ENCODE measurements around the gene GRPEL1. TPM values are rescaled to one million over a fixed set of nuclear protein-coding genes. Genes with fewer than 3 reads are reported as not detected.
A peak's percentile ranks its signal among the peaks of the same experiment; 100 is the strongest.

The GRPEL1 gene
- polyA plus RNA-seq, 4 donors = 27.6 to 36.8 (median 31.3) TPM

DNA sequence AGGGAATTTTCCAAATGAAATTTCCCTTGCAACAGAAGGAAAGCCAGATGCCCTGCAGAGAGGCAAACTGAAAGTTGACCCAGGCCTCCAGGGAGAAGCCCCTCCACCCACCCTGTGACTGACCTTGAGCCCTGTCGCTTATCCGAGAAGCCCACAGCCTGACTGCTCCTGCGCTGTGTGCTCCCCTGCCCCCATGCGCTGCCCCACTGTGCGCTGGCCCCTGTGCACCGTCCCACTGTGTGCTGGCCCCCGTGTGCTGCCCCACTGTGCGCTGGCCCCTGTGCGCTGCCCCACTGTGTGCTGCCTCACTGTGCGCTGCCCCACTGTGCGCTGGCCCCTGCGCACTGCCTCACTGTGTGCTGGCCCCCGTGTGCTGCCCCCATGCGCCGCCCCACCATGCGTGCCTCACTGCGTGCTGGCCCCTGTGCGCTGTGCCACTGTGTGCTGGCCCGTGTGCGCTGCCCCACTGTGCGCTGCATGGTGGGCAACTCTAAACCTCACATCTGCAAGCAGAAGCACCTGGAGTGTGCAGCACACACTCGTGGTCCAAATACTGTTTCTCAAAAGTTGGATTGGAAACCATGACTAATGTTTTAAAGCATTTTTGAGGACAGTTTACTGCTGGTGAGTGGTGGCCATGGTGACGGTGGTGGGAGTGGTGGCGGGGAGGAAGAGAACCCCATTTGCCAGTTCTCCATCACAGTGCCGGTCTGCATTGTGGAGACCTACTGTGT lies 8.3 kb upstream of the GRPEL1 start:
- Histone ChIP-seq H3K4me1 (ENCODE audit: control insufficient read depth in 3 of 3, insufficient read depth in 2 of 3, low read depth in 1 of 3, low read length in 2 of 3) (no peaks in the 10 kb centered on the region), H3K27ac (ENCODE audit: low read depth in 1 of 3, low read length in 2 of 3) (no peak overlapping the region), H3K9me3 (ENCODE audit: control insufficient read depth in 2 of 2, insufficient read depth in 1 of 2, low read depth in 1 of 2, low read length in 1 of 2) (no peaks in the 10 kb centered on the region), H3K4me3 (ENCODE audit: low read depth in 1 of 3, low read length in 3 of 3) (no peak overlapping the region), H3K27me3 (ENCODE audit: control insufficient read depth in 3 of 3, insufficient read depth in 3 of 3, low read length in 3 of 3) (no peaks in the 10 kb centered on the region), H3K36me3 (ENCODE audit: control insufficient read depth in 3 of 3, insufficient read depth in 2 of 3, low read depth in 1 of 3, low read length in 3 of 3) (no peaks in the 10 kb centered on the region)
- FAIRE-seq = no peak
- DNase-seq = no peak
- WGBS, 3 donors = 82 to 86% (median 85%) methylated on average over 22 to 25 of the region's 25 CpGs

DNA sequence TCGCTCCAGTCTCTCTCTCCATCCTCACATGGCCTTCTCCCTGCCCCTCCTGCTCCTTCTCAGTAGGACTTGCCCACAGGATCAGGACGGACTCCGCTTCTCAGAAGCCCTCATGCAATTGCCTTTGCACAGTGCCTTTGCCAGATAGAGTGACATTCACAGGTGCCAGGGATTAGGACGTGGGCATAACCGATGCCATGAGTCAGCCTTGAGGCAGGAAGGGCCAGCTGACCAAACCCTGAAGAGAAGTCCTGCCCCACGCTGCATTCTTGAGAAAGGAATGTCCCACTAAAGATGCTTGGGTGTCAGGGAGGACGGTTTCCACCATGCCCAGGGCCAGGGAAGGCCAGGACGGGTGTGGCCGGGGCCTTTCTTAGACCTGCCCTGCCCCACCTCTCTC lies 6.6 kb upstream of the GRPEL1 start:
- no peak for DNase-seq

DNA sequence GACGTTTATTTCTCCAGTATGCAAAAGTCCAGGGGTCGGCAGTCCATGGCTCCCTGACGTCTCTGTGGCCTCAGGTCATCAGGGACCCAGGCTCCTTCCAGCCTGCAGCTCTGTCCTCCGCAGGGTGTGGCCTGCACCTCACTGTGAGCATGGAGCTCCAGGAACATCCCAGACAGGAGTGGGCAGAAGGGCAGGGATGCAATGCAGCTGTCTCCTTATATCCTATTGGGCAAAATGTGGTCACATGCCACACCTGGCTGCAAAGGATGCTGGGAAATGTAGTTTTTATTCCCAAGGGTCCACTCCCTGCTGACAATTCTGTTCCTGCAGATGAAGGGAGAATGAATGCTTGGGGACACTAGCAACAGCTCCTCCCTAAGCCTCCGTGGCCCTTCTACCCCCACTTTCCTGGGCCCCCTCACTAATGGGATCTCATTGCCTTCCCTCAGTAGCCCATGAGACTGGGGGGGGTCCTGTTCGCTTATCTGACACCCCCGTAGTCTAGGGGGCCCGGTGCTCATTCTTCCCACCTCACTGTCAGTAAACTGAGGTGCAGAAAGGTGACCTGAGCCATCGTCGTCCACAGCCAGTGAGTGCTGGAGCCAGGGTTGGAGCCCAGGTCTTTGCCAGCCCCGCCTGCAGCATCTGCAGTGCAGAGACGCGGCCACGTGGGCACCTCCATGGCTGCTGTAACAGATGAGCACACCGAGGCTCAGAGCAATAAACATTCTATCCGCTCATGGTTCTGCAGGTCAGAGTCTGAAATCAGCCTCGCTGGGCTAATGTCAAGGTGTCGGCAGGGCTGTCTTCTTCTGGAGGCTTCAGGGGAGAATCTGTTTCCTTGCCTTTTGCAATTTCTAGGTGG lies 5.9 kb upstream of the GRPEL1 start:
- Histone ChIP-seq H3K4me1 (ENCODE audit: control insufficient read depth in 3 of 3, insufficient read depth in 2 of 3, low read depth in 1 of 3, low read length in 2 of 3) (peaks cover 0 to 4% (median 0%) of the 10 kb centered on the region in 3 donors), H3K27me3 (ENCODE audit: control insufficient read depth in 3 of 3, insufficient read depth in 3 of 3, low read length in 3 of 3) (no peaks in the 10 kb centered on the region), H3K27ac (ENCODE audit: low read depth in 1 of 3, low read length in 2 of 3) (no peak overlapping the region), H3K36me3 (ENCODE audit: control insufficient read depth in 3 of 3, insufficient read depth in 2 of 3, low read depth in 1 of 3, low read length in 3 of 3) (no peaks in the 10 kb centered on the region), H3K9me3 (ENCODE audit: control insufficient read depth in 2 of 2, insufficient read depth in 1 of 2, low read depth in 1 of 2, low read length in 1 of 2) (no peaks in the 10 kb centered on the region), H3K4me3 (ENCODE audit: low read depth in 1 of 3, low read length in 3 of 3) (no peak overlapping the region)
- 27 to 71% (median 46%) methylated on average over 18 of the region's 18 CpGs for WGBS, 3 donors
- DNase-seq (peak; percentile 72 to 77), FAIRE-seq (no peak)

More for the DNA sequence above, 6.6 kb upstream of the GRPEL1 start:
- Histone ChIP-seq H3K27me3 (ENCODE audit: control insufficient read depth in 3 of 3, insufficient read depth in 3 of 3, low read length in 3 of 3) (no peaks in the 10 kb centered on the region), H3K36me3 (ENCODE audit: control insufficient read depth in 3 of 3, insufficient read depth in 2 of 3, low read depth in 1 of 3, low read length in 3 of 3) (no peaks in the 10 kb centered on the region), H3K27ac (ENCODE audit: low read depth in 1 of 3, low read length in 2 of 3) (no peak overlapping the region), H3K9me3 (ENCODE audit: control insufficient read depth in 2 of 2, insufficient read depth in 1 of 2, low read depth in 1 of 2, low read length in 1 of 2) (no peaks in the 10 kb centered on the region), H3K4me3 (ENCODE audit: low read depth in 1 of 3, low read length in 3 of 3) (no peak overlapping the region), H3K4me1 (ENCODE audit: control insufficient read depth in 3 of 3, insufficient read depth in 2 of 3, low read depth in 1 of 3, low read length in 2 of 3) (no peaks in the 10 kb centered on the region)
- 63 to 76% (median 65%) methylated on average over 9 of the region's 9 CpGs for WGBS, 3 donors
- no peak for FAIRE-seq

DNA sequence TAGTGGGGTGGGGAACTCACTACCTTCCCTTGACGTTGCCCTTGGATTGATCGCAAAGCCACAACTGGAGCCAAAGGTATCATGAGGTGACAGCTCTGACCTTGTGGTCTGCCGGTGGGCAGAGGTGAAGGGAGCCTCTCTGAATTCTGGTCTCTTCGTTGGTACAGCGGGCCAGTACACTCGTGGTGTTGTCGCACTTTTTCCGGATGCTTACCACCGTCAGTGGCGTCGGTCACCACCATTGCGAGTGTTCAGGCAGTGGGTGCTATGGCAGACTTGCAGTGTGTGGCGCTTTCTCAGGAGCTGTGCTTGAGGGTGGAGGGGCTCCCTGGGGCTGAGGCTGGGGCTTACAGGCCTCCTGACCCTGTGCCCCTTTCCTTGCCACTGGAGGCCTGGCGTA lies 5.2 kb upstream of the GRPEL1 start:
- Histone ChIP-seq H3K27me3 (ENCODE audit: control insufficient read depth in 3 of 3, insufficient read depth in 3 of 3, low read length in 3 of 3) (no peaks in the 10 kb centered on the region), H3K4me3 (ENCODE audit: low read depth in 1 of 3, low read length in 3 of 3) (no peak overlapping the region), H3K9me3 (ENCODE audit: control insufficient read depth in 2 of 2, insufficient read depth in 1 of 2, low read depth in 1 of 2, low read length in 1 of 2) (no peaks in the 10 kb centered on the region), H3K27ac (ENCODE audit: low read depth in 1 of 3, low read length in 2 of 3) (no peak overlapping the region), H3K36me3 (ENCODE audit: control insufficient read depth in 3 of 3, insufficient read depth in 2 of 3, low read depth in 1 of 3, low read length in 3 of 3) (no peaks in the 10 kb centered on the region), H3K4me1 (ENCODE audit: control insufficient read depth in 3 of 3, insufficient read depth in 2 of 3, low read depth in 1 of 3, low read length in 2 of 3) (peaks cover 0 to 5% (median 0%) of the 10 kb centered on the region in 3 donors)
- no peak for DNase-seq
- FAIRE-seq = no peak
- WGBS, 3 donors = 90 to 91% (median 90%) methylated on average over 14 of the region's 14 CpGs

DNA sequence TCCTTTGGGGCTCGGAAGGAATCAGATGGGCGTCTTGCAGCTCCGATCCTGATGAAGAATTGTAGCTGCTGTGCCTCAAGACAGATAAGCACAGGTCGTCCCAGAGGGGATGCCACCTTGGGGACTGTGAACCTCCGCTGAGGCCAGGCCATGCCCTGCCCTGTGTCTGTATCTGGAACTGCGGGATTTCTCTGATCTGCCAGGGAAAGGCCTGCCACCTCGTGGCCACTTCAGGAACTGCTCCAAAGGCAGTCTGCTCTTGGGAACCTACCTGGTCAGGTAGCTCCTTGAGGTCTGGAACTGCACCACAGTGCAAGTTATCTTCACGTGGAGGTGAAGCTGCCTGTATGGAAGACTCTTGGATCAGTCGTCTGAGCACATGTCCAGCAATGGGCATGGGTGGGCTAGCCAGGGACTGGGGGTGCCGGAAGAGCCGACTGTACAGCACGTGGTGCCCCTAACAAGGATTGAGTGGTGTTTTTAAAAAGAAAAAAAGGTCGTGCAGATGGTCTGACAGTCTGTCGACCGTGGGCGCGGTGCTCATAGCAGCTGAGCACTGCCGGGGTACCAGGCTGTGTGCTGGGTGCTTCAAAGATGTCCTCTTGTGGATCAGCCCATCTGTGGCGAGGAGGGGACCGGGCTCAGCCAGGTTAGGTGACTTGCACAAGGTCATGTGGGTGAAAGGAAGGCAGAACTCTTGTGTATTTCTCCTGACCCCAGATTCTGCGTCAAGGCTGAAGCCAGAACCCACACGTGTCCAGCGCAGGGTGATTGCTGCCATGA lies 3.1 kb upstream of the GRPEL1 start:
- no peak overlapping the region for H3K27ac ChIP-seq (ENCODE audit: low read depth in 1 of 3, low read length in 2 of 3)

DNA sequence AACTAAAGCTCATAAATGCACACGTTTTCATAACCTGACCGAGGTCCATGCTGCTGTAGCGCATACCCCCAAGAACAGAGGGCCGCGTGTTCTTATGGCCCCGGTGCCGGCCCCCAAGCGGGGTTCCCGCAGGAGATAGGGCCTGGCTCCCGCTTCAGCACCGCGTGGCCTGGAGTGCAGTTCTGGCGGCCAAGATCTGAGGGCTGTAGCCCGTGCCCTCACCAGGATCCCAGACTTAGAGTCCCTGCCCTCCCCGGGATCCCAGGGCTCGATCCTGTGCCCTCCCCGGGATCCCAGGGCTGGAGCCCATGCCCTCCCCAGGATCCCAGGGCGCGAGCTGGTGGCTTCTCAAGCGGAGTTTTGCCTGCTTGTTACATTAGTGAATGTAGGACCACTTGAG lies 1.0 kb upstream of the GRPEL1 start:
- H3K4me3 ChIP-seq (ENCODE audit: low read depth in 1 of 3, low read length in 3 of 3) = peak overlapping the region; percentile 61 to 72 (median 67)
- 7 to 15% (median 12%) methylated on average over 20 of the region's 20 CpGs for WGBS, 3 donors
- H3K27ac ChIP-seq (ENCODE audit: low read depth in 1 of 3, low read length in 2 of 3) = peak overlapping the region in 2 of 3 donors; percentile 93 to 97
- DNase-seq (no peak), FAIRE-seq (no peak)
- peaks cover 0 to 12% (median 8%) of the 10 kb centered on the region in 3 donors for H3K4me1 ChIP-seq (ENCODE audit: control insufficient read depth in 3 of 3, insufficient read depth in 2 of 3, low read depth in 1 of 3, low read length in 2 of 3)
- peaks cover 0 to 10% (median under 1%) of the 10 kb centered on the region in 3 donors for H3K36me3 ChIP-seq (ENCODE audit: control insufficient read depth in 3 of 3, insufficient read depth in 2 of 3, low read depth in 1 of 3, low read length in 3 of 3)
- no peaks in the 10 kb centered on the region for H3K9me3 ChIP-seq (ENCODE audit: control insufficient read depth in 2 of 2, insufficient read depth in 1 of 2, low read depth in 1 of 2, low read length in 1 of 2)
- no peaks in the 10 kb centered on the region for H3K27me3 ChIP-seq (ENCODE audit: control insufficient read depth in 3 of 3, insufficient read depth in 3 of 3, low read length in 3 of 3)

More for the DNA sequence above, 3.1 kb upstream of the GRPEL1 start:
- DNase-seq (peak; percentile 89 to 94), FAIRE-seq (no peak)
- no peaks in the 10 kb centered on the region for H3K27me3 ChIP-seq (ENCODE audit: control insufficient read depth in 3 of 3, insufficient read depth in 3 of 3, low read length in 3 of 3)
- H3K4me1 ChIP-seq (ENCODE audit: control insufficient read depth in 3 of 3, insufficient read depth in 2 of 3, low read depth in 1 of 3, low read length in 2 of 3) = peaks cover 0 to 12% (median 8%) of the 10 kb centered on the region in 3 donors
- no peaks in the 10 kb centered on the region for H3K9me3 ChIP-seq (ENCODE audit: control insufficient read depth in 2 of 2, insufficient read depth in 1 of 2, low read depth in 1 of 2, low read length in 1 of 2)
- H3K4me3 ChIP-seq (ENCODE audit: low read depth in 1 of 3, low read length in 3 of 3) = no peak overlapping the region
- WGBS, 3 donors = 36 to 40% (median 37%) methylated on average over 23 of the region's 23 CpGs
- no peaks in the 10 kb centered on the region for H3K36me3 ChIP-seq (ENCODE audit: control insufficient read depth in 3 of 3, insufficient read depth in 2 of 3, low read depth in 1 of 3, low read length in 3 of 3)

DNA sequence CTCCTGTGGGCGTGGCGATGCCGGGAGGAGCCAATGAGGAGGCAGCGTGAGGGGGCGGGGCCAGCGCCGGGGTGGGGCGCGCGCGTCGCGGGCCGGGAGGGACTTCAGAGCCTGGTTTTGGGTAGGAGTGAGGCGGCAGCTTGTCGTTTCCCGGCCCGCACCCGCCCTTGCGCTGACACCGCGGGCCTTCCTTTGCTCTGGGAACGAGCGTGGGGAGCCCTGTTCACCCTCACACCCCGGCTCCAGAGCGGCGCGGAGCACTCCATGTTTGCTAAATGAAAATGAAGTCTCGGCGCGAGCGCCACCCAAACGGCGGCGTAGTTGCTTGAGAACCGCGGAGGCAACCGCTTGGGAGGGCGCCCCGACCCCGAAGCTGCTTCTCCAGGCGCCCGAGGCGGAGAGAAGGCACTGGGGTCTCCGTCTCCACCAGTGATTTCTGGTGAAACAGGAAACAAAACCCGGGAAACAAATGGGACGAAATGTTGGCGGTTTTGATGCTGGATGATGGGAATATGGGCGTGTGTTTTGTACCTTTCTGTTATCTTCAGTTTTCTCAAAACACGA lies 497 bp upstream of the GRPEL1 start:
- Histone ChIP-seq H3K27ac (ENCODE audit: low read depth in 1 of 3, low read length in 2 of 3) (peak overlapping the region; percentile 83 to 97 (median 93)), H3K27me3 (ENCODE audit: control insufficient read depth in 3 of 3, insufficient read depth in 3 of 3, low read length in 3 of 3) (no peaks in the 10 kb centered on the region), H3K36me3 (ENCODE audit: control insufficient read depth in 3 of 3, insufficient read depth in 2 of 3, low read depth in 1 of 3, low read length in 3 of 3) (peaks cover 0 to 14% (median 3%) of the 10 kb centered on the region in 3 donors), H3K9me3 (ENCODE audit: control insufficient read depth in 2 of 2, insufficient read depth in 1 of 2, low read depth in 1 of 2, low read length in 1 of 2) (no peaks in the 10 kb centered on the region), H3K4me3 (ENCODE audit: low read depth in 1 of 3, low read length in 3 of 3) (peak overlapping the region; percentile 61 to 72 (median 67)), H3K4me1 (ENCODE audit: control insufficient read depth in 3 of 3, insufficient read depth in 2 of 3, low read depth in 1 of 3, low read length in 2 of 3) (peaks cover 0 to 12% (median 8%) of the 10 kb centered on the region in 3 donors)
- WGBS, 3 donors = 0% methylated on average over 48 to 50 of the region's 50 CpGs
- no peak for DNase-seq
- FAIRE-seq = no peak

DNA sequence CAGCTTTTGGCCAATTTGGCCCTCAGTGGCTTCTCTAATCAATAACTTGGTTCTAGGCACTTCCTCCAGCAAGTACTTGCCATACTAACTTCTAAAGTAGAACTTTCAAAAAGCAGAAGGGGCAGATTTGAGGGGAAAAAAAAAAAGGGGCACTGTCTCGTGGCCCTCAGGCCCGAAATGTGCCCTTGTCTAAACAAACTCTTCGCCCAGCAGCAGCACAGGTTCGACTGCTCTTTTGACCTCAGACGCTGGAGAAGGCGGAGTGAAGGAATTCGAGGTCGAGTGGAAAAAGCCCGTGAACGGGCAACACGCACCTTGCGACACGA lies 775 bp downstream of the GRPEL1 start:
- no peak for FAIRE-seq

More for the DNA sequence above, 775 bp downstream of the GRPEL1 start:
- Histone ChIP-seq H3K4me1 (ENCODE audit: control insufficient read depth in 3 of 3, insufficient read depth in 2 of 3, low read depth in 1 of 3, low read length in 2 of 3) (peaks cover 0 to 12% (median 8%) of the 10 kb centered on the region in 3 donors), H3K4me3 (ENCODE audit: low read depth in 1 of 3, low read length in 3 of 3) (peak overlapping the region; percentile 78 to 91 (median 80)), H3K36me3 (ENCODE audit: control insufficient read depth in 3 of 3, insufficient read depth in 2 of 3, low read depth in 1 of 3, low read length in 3 of 3) (peaks cover 3 to 24% (median 4%) of the 10 kb centered on the region in 3 donors), H3K27ac (ENCODE audit: low read depth in 1 of 3, low read length in 2 of 3) (peak overlapping the region; percentile 76 to 93 (median 86)), H3K9me3 (ENCODE audit: control insufficient read depth in 2 of 2, insufficient read depth in 1 of 2, low read depth in 1 of 2, low read length in 1 of 2) (no peaks in the 10 kb centered on the region), H3K27me3 (ENCODE audit: control insufficient read depth in 3 of 3, insufficient read depth in 3 of 3, low read length in 3 of 3) (no peaks in the 10 kb centered on the region)
- no peak for DNase-seq
- WGBS, 3 donors = 0 to 3% (median 1%) methylated on average over 13 of the region's 13 CpGs

All from small intestine (tissue), 7 donors.